Left ventricle myocardium inferior (tissue), 1 donor: Measurements from ENCODE around the gene IFI27. TPM values are rescaled to one million over a fixed set of nuclear protein-coding genes. Genes with fewer than 3 reads are reported as not detected.
"Not testable (repeated sequence)": the region's sequence is repeated elsewhere in the genome, so short reads cannot be mapped to it uniquely, and the experiment has no call there.

Experiments used
- DNase-seq: peaks from one replicate; pipeline ENCODE4 v3.0.0-alpha.2; 2020
- H3K27ac ChIP-seq: fragments of 200-600 bp; replicated peaks from 2 replicates; pipeline ENCODE4 v1.8.0; 2021
- H3K27me3 ChIP-seq: fragments of 200-600 bp; 2 replicates; pipeline ENCODE4 v1.8.0; 2021; ENCODE audit warnings: low read depth
- H3K36me3 ChIP-seq: fragments of 200-600 bp; 2 replicates; pipeline ENCODE4 v1.8.0; 2021
- H3K4me1 ChIP-seq: fragments of 200-600 bp; 2 replicates; pipeline ENCODE4 v1.8.0; 2021
- H3K4me3 ChIP-seq: fragments of 200-600 bp; 2 replicates; pipeline ENCODE4 v1.8.0; 2021; ENCODE audit warnings: mild to moderate bottlenecking, moderate library complexity
- H3K9me3 ChIP-seq: fragments of 200-600 bp; replicated peaks from 2 replicates; pipeline ENCODE4 v1.8.0; 2021
- intact Hi-C: fragments of 100-400 bp; cut with micrococcal nuclease; formaldehyde crosslinking; loops from one replicate; pipeline ENCODE4 v1.11.0; 2022
- total RNA-seq: library from RNA; stranded (reverse); fragmentation: NEBNext Ultra II Directional; extraction: Animal tissue kit (Norgen Biotek cat#: 25700); gene quantifications from one replicate; pipeline ENCODE4 v1.2.1, GENCODE V29; 2021
- TF ChIP-seq, protein P1 (sequence below): fragments of 200-600 bp; IDR thresholded peaks from 2 replicates; pipeline ENCODE4 v1.8.0; 2021; ENCODE audit warnings: antibody characterized with exemption, mild to moderate bottlenecking, borderline replicate concordance
- donor health status: DM: no; HTN: yes; CAD: no; lungs with severe emphysema.

The IFI27 gene
- total RNA-seq, 1 donor from 2014 or later = 130 TPM

DNA sequence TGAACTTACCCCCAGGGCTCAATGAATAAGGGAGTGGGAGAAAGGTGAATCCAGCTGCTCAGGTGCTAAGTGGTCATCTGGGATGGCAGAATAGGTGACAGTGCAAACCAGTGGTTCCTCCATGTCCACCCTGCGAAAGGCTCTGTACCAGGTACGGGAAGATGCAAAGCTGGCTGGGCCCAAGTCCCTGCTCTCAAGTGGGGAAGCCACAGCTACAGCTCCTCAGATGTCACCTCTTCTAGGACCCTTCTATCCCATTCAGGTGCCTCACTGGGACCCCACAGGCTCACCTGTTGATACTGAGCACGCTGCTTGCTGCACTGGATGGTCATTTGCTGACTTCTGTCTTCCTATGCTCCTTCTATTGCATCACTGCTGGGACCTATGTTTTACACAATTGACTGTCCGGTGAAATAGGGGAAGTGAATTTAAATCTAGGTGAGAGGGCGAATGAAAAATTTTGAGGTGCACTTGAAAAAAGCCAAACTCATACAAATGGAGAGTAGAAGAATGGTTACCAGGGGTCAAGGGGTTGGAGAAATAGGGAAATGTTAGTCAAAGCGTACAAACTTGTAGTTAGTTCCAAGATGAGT is 43.3 kb downstream of the IFI27 start:
- no peak for DNase-seq
- Histone ChIP-seq H3K4me3 (no peak overlapping the region), H3K27ac (no peak overlapping the region), H3K9me3 (no peaks in the 10 kb centered on the region), H3K36me3 (no peaks in the 10 kb centered on the region), H3K4me1 (no peaks in the 10 kb centered on the region), H3K27me3 (peaks cover 38% of the 10 kb centered on the region)
- TF ChIP-seq, protein P1, sequence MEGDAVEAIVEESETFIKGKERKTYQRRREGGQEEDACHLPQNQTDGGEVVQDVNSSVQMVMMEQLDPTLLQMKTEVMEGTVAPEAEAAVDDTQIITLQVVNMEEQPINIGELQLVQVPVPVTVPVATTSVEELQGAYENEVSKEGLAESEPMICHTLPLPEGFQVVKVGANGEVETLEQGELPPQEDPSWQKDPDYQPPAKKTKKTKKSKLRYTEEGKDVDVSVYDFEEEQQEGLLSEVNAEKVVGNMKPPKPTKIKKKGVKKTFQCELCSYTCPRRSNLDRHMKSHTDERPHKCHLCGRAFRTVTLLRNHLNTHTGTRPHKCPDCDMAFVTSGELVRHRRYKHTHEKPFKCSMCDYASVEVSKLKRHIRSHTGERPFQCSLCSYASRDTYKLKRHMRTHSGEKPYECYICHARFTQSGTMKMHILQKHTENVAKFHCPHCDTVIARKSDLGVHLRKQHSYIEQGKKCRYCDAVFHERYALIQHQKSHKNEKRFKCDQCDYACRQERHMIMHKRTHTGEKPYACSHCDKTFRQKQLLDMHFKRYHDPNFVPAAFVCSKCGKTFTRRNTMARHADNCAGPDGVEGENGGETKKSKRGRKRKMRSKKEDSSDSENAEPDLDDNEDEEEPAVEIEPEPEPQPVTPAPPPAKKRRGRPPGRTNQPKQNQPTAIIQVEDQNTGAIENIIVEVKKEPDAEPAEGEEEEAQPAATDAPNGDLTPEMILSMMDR = no peak
- intact Hi-C loops = no loop called here

DNA sequence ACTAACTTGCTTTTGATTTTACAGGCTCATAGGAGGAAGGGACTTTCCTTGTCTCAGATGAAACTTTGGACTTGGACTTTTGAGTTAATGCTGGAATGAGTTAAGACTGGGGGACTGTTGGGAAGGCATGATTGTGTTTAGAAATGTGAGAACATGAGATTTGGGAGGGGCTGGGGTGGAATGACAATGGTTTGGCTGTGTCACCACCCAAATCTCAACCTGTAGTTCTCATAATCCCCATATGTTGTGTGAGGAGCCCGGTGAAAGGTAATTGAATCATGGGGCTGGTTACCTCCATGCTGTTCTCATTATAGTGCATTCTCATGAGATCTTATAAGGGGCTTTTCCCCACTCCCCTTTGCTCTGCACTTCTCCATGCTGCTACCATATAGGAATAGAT is 45.6 kb downstream of the IFI27 start:
- H3K27me3 ChIP-seq = peaks cover 38% of the 10 kb centered on the region
- H3K27ac ChIP-seq, H3K4me3 ChIP-seq, DNase-seq, H3K4me1 ChIP-seq, intact Hi-C loops, H3K9me3 ChIP-seq, H3K36me3 ChIP-seq: not testable (repeated sequence)

DNA sequence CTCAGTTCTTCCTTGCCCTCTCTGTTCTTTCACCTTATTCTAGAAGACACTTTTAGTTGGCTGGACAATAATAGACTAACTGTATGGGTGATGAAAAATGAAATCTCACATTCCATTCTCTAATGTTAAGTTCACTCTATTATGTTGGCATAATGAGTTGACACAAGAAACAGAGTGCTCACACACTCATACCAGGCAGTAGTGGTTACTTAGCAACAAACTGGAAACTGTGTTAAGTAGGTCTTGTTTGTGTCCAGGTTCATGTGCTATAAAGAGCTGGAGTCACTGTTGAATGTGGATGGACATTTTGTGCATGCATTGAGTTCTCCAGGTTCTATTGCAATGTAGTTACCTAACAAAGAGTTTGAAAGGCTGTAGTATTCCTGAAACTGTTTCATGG is 46.7 kb downstream of the IFI27 start:
- intact Hi-C loops = no loop called here
- peaks cover 29% of the 10 kb centered on the region for H3K27me3 ChIP-seq
- peaks cover 7% of the 10 kb centered on the region for H3K4me1 ChIP-seq
- TF ChIP-seq, protein P1 = no peak
- H3K27ac ChIP-seq = no peak overlapping the region
- H3K36me3 ChIP-seq = no peaks in the 10 kb centered on the region
- DNase-seq = no peak
- H3K4me3 ChIP-seq = no peak overlapping the region
- H3K9me3 ChIP-seq = no peaks in the 10 kb centered on the region

DNA sequence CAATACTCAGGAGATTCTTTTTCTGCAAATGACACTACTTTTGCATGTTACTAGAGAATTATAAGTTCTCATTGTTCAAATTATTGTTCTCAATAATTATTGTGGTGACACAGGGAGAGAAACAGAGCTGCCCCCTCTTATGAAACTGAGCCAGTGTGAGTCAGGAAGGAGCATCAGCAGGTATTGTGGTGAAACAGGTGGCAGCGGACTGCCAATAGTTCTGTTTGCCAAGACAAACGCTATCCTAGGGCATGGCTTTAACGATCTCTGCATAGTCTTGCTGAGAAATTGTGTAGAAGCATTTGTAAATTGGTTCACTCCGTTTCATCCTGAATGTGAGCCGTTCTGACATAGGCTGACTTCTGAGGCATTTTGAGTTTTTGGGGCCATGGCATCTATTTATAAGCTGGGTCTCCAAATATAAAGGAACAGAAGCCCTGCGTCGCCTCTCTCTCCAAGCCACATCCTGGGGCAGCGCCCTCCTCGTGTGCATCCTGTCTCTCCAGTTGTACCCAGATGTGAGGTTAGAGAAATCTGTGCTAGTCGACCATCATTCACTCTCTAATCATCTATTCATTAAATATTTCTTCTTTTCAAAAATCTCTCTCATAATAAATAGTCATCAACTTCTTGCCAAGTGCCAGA is 47.8 kb downstream of the IFI27 start:
- intact Hi-C loops = no loop called here
- Histone ChIP-seq H3K27ac (no peak overlapping the region), H3K9me3 (no peaks in the 10 kb centered on the region), H3K36me3 (no peaks in the 10 kb centered on the region), H3K4me3 (no peak overlapping the region), H3K27me3 (peaks cover 18% of the 10 kb centered on the region), H3K4me1 (peaks cover 11% of the 10 kb centered on the region)
- TF ChIP-seq, protein P1 = no peak
- DNase-seq = no peak

- no peak for DNase-seq
- Histone ChIP-seq H3K4me3 (no peak overlapping the region), H3K27ac (no peak overlapping the region), H3K27me3 (peaks cover 23% of the 10 kb centered on the region), H3K9me3 (no peaks in the 10 kb centered on the region), H3K36me3 (no peaks in the 10 kb centered on the region), H3K4me1 (peaks cover 11% of the 10 kb centered on the region)
- TF ChIP-seq, protein P1 = no peak
- intact Hi-C loops = no loop called here
Measured at GRCh38 chr14:94161058-94161457, 50.5 kb downstream of the IFI27 start.

DNA sequence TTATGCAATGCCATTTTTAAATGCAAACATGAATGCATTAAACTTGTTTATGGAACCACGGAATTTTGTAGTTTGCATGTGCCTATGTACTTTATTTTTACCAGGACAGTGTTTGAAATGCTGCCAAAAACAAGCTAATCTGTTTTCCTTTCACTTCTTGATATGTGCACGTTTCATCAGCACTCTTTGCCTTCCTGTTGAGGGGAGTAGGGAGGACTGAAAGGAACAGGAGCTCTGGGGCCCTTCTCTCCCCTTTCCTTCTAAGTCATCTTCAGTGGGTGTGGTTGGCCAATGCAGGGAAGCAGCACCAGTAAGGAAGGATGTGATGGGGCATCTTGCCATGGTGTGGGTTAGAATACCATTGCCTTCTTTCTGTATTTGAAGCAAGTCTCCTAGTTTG is 51.4 kb downstream of the IFI27 start:
- Histone ChIP-seq H3K4me1 (peaks cover 11% of the 10 kb centered on the region), H3K36me3 (no peaks in the 10 kb centered on the region), H3K27ac (no peak overlapping the region), H3K27me3 (peaks cover 20% of the 10 kb centered on the region), H3K4me3 (no peak overlapping the region), H3K9me3 (no peaks in the 10 kb centered on the region)
- intact Hi-C loops = no loop called here
- TF ChIP-seq, protein P1 = no peak
- no peak for DNase-seq
